ENCODE measurements around the gene CARNS1. TPM values are rescaled to one million over a fixed set of nuclear protein-coding genes. Genes with fewer than 3 reads are reported as not detected.

Gene CARNS1
- total RNA-seq, 1 donor from 2014 or later: 0.23 TPM

DNA sequence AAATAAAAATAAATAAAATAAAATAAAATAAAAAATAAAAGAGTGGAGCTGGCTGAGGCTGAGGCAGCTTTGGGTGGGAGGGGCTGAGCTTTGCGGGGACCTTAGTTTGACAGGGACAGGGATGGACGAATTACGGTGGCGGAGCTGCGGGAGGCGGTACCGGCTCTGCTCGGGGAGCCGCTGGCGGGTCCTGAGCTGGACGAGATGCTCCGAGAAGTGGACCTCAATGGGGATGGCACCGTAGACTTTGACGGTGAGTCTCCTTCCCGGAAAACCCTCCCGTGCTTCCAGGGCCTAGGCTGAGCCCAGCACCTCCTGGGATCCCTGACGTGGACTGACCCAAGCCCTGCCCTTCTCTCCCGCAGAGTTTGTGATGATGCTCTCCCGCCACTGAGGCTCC lies 42.8 kb downstream of the CARNS1 start:
- Histone ChIP-seq H3K27ac (ENCODE audit: low read depth, low read length) (no peak overlapping the region), H3K4me1 (ENCODE audit: insufficient read depth, low read length) (no peaks in the 10 kb centered on the region), H2AFZ (ENCODE audit: low read depth, low read length) (no peak overlapping the region), H3K36me3 (ENCODE audit: insufficient read depth, low read length) (no peaks in the 10 kb centered on the region), H3K4me2 (ENCODE audit: low read length) (no peak overlapping the region), H3K4me3 (ENCODE audit: insufficient read depth, low read depth, low read length) (no peak overlapping the region), H4K20me1 (ENCODE audit: insufficient read depth, low read length) (no peaks in the 10 kb centered on the region), H3K79me2 (ENCODE audit: insufficient read depth, low read length) (no peaks in the 10 kb centered on the region), H3K9ac (ENCODE audit: low read length) (no peak overlapping the region), H3K9me3 (ENCODE audit: insufficient read depth, low read depth, low read length) (no peaks in the 10 kb centered on the region), H3K27me3 (ENCODE audit: insufficient read depth, low read length) (peaks cover 2% of the 10 kb centered on the region)
- Mint-ChIP-seq H3K4me3 (ENCODE audit: unreplicated experiment) (no peak overlapping the region), H3K9me3 (ENCODE audit: unreplicated experiment) (no peaks in the 10 kb centered on the region), H3K27ac (ENCODE audit: unreplicated experiment) (no peak overlapping the region), H3K4me1 (ENCODE audit: low read depth, unreplicated experiment) (no peaks in the 10 kb centered on the region), H3K36me3 (ENCODE audit: low read depth, unreplicated experiment) (peaks cover 1% of the 10 kb centered on the region), H3K27me3 (ENCODE audit: low read depth, unreplicated experiment) (peaks cover 8% of the 10 kb centered on the region)
- DNase-seq (ENCODE audit: low read depth) (no peak), FAIRE-seq (no peak)
- no peak for TF ChIP-seq EZH2 (IDR thresholded peaks at IDR 0.05; ENCODE audit: insufficient read depth, low read length)
- TF ChIP-seq, protein P1, sequence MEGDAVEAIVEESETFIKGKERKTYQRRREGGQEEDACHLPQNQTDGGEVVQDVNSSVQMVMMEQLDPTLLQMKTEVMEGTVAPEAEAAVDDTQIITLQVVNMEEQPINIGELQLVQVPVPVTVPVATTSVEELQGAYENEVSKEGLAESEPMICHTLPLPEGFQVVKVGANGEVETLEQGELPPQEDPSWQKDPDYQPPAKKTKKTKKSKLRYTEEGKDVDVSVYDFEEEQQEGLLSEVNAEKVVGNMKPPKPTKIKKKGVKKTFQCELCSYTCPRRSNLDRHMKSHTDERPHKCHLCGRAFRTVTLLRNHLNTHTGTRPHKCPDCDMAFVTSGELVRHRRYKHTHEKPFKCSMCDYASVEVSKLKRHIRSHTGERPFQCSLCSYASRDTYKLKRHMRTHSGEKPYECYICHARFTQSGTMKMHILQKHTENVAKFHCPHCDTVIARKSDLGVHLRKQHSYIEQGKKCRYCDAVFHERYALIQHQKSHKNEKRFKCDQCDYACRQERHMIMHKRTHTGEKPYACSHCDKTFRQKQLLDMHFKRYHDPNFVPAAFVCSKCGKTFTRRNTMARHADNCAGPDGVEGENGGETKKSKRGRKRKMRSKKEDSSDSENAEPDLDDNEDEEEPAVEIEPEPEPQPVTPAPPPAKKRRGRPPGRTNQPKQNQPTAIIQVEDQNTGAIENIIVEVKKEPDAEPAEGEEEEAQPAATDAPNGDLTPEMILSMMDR (IDR thresholded peaks at IDR 0.05; ENCODE audit: insufficient read depth, low read depth, low read length): no peak

DNA sequence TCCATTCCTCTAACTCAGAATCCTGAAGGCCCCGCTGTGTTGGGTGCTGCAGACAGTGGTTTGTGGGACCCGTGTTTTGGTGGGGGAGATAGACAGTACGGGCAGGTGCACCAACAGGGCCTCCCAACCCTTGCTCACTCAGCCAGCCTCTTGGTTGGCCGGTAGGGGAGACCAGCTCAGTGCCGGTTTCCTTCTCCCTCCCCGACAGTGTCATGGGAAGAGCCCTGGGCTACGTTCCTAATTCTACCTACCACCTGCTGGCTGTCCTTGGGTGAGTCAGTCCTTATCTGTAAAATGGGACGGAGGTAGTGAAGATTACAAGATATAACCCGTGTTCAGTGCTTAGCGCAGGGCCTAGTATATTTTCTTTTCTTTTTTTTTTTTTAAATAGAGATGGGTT lies 47.7 kb downstream of the CARNS1 start:
- H3K36me3 Mint-ChIP-seq (ENCODE audit: low read depth, unreplicated experiment): peaks cover 5% of the 10 kb centered on the region
- H3K27me3 ChIP-seq (ENCODE audit: insufficient read depth, low read length): peaks cover 2% of the 10 kb centered on the region
- peaks cover 4% of the 10 kb centered on the region for H3K79me2 ChIP-seq (ENCODE audit: insufficient read depth, low read length)
- no peaks in the 10 kb centered on the region for H3K9me3 ChIP-seq (ENCODE audit: insufficient read depth, low read depth, low read length)
- H3K4me1 ChIP-seq (ENCODE audit: insufficient read depth, low read length): peaks cover 11% of the 10 kb centered on the region
- no peak for FAIRE-seq
- no peak overlapping the region for H3K27ac ChIP-seq (ENCODE audit: low read depth, low read length)
- peaks cover 1% of the 10 kb centered on the region for H3K27me3 Mint-ChIP-seq (ENCODE audit: low read depth, unreplicated experiment)
- no peaks in the 10 kb centered on the region for H4K20me1 ChIP-seq (ENCODE audit: insufficient read depth, low read length)
- H3K9me3 Mint-ChIP-seq (ENCODE audit: unreplicated experiment): no peaks in the 10 kb centered on the region
- no peaks in the 10 kb centered on the region for H3K36me3 ChIP-seq (ENCODE audit: insufficient read depth, low read length)
- no peak overlapping the region for H3K27ac Mint-ChIP-seq (ENCODE audit: unreplicated experiment)
- no peak for DNase-seq (ENCODE audit: low read depth)
- H3K9ac ChIP-seq (ENCODE audit: low read length): no peak overlapping the region
- TF ChIP-seq EZH2 (IDR thresholded peaks at IDR 0.05; ENCODE audit: insufficient read depth, low read length): no peak
- TF ChIP-seq, protein P1 (IDR thresholded peaks at IDR 0.05; ENCODE audit: insufficient read depth, low read depth, low read length): no peak
- no peak overlapping the region for H3K4me3 ChIP-seq (ENCODE audit: insufficient read depth, low read depth, low read length)
- no peak overlapping the region for H3K4me3 Mint-ChIP-seq (ENCODE audit: unreplicated experiment)
- H3K4me1 Mint-ChIP-seq (ENCODE audit: low read depth, unreplicated experiment): peaks cover 4% of the 10 kb centered on the region
- H3K4me2 ChIP-seq (ENCODE audit: low read length): no peak overlapping the region
- H2AFZ ChIP-seq (ENCODE audit: low read depth, low read length): no peak overlapping the region

DNA sequence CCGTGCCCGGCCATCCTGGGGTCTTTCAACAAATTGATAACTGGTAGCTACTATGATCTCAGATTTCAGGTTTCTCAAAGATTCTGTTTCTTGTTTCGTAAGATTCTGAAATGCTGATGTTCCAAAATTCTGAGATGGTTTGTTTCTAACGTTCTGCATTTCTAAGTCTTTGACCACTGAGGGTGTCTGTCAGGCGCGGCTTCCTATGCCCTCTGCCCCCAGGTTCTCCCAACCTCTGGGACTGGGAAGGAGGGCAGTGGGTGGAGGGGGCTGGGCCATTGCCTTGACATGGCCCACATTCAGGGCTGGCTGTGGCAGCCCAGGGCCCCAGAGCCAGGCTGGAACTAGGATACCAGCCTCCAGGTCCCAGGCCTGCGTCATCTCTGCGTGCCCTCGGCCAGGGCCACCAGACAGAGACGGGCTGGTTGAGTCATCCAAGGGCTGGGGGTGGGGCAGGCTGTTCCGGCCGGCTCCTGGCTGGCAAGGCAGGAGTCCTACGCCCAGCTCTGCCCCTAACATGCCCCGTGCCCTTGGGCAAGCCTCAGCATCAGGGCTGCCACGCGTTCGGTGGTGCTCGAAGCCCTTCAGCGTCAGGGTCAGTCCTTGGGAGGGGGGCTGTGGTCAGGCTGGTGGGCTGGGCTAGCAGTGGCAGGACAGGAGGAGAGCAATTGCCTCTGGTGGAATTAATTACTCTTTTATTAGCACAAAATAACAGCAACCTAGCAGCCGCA lies 48.4 kb downstream of the CARNS1 start:
- Histone ChIP-seq H2AFZ (ENCODE audit: low read depth, low read length) (peak overlapping the region; percentile 72), H4K20me1 (ENCODE audit: insufficient read depth, low read length) (no peaks in the 10 kb centered on the region), H3K79me2 (ENCODE audit: insufficient read depth, low read length) (peaks cover 9% of the 10 kb centered on the region), H3K9ac (ENCODE audit: low read length) (no peak overlapping the region), H3K36me3 (ENCODE audit: insufficient read depth, low read length) (no peaks in the 10 kb centered on the region), H3K4me1 (ENCODE audit: insufficient read depth, low read length) (peaks cover 16% of the 10 kb centered on the region), H3K9me3 (ENCODE audit: insufficient read depth, low read depth, low read length) (no peaks in the 10 kb centered on the region), H3K27ac (ENCODE audit: low read depth, low read length) (no peak overlapping the region), H3K4me3 (ENCODE audit: insufficient read depth, low read depth, low read length) (peak overlapping the region; percentile 34), H3K4me2 (ENCODE audit: low read length) (peak overlapping the region; percentile 94), H3K27me3 (ENCODE audit: insufficient read depth, low read length) (peaks cover 2% of the 10 kb centered on the region)
- no peak for FAIRE-seq
- Mint-ChIP-seq H3K4me3 (ENCODE audit: unreplicated experiment) (peak overlapping the region; percentile 77), H3K27ac (ENCODE audit: unreplicated experiment) (peak overlapping the region; percentile 18), H3K36me3 (ENCODE audit: low read depth, unreplicated experiment) (peaks cover 5% of the 10 kb centered on the region), H3K4me1 (ENCODE audit: low read depth, unreplicated experiment) (peaks cover 4% of the 10 kb centered on the region), H3K9me3 (ENCODE audit: unreplicated experiment) (no peaks in the 10 kb centered on the region), H3K27me3 (ENCODE audit: low read depth, unreplicated experiment) (no peaks in the 10 kb centered on the region)
- TF ChIP-seq, protein P1 (IDR thresholded peaks at IDR 0.05; ENCODE audit: insufficient read depth, low read depth, low read length): no peak
- no peak for TF ChIP-seq EZH2 (IDR thresholded peaks at IDR 0.05; ENCODE audit: insufficient read depth, low read length)
- DNase-seq (ENCODE audit: low read depth): no peak

Data from astrocyte (in vitro differentiated cells and primary cell).